HCT116 (cell line): ENCODE data around the gene MTREX. TPM values are rescaled to one million over a fixed set of nuclear protein-coding genes. Genes with fewer than 3 reads are reported as not detected.

Experiments
- ATAC-seq: fragments of 200-7000 bp; cut with Tn5 transposase; 2 replicates; pipeline ENCODE4 v1.9.1; 2020; ENCODE audit warnings: mild to moderate bottlenecking, moderate library complexity
- BruUV-seq: library from RNA; stranded (reverse); fragments of 400-500 nt; replicated peaks from 2 replicates; lab custom pipeline; 2021; lab: Mats Ljungman, UMichigan
- CTCF ChIA-PET: fragments of 300-600 bp; sonication (Branson Sonifier 250); formaldehyde crosslinking; loops from one replicate; lab custom pipeline; 2021; ENCODE audit warnings: antibody characterized with exemption; lab: Charles Lee
- POLR2A ChIA-PET: fragments of 300-600, 350-600 bp; sonication (Branson Sonifier 250); formaldehyde crosslinking; loops from one replicate; lab custom pipeline; 2021; ENCODE audit warnings: antibody characterized with exemption; lab: Charles Lee
- RAD21 ChIA-PET, 2 experiments: fragments of 300-600 bp; sonication (Branson Sonifier 250); formaldehyde crosslinking; loops; one replicate each; lab custom pipeline; 2023; ENCODE audit warnings: low total read pairs in 2 of 2; ENCODE audit not compliant: uncharacterized antibody in 2 of 2, unreplicated experiment in 2 of 2, low non-redundant PET in 1 of 2; lab: Charles Lee
- DNase-seq: peaks from one replicate; pipeline ENCODE4 v3.0.0-alpha.2; 2010; ENCODE audit warnings: low read depth, low spot score
- H2AFZ ChIP-seq: fragments of 200-600 bp; shearing (Covaris generic), sonication (generic); 2 replicates; pipeline ENCODE4 v1.6.1; 2017; ENCODE audit warnings: low read depth, mixed run types, mixed read lengths, antibody characterized with exemption, low read length; ENCODE audit not compliant: poor library complexity, severe bottlenecking
- H3K27ac ChIP-seq: 2 replicates; pipeline ENCODE4 v1.5.1; 2012; ENCODE audit warnings: low read depth, low read length
- H3K27me3 ChIP-seq: fragments of 200-600 bp; sonication (generic); 2 replicates; pipeline ENCODE4 v1.6.1; 2016; ENCODE audit warnings: mixed run types, low read length, mixed read lengths; ENCODE audit not compliant: insufficient read depth
- H3K36me3 ChIP-seq, 2 experiments: fragments of 200-500 bp in 1 of 2; fragments of 200-600 bp in 1 of 2; sonication (Bioruptor generic) in 1 of 2; sonication (generic) in 1 of 2; 2 replicates each; pipeline versions ENCODE4 v1.5.1 to v1.6.1; 2014 to 2016; ENCODE audit warnings: low read length in 2 of 2, inconsistent platforms in 1 of 2, mixed read lengths in 1 of 2, mixed run types in 1 of 2; ENCODE audit not compliant: insufficient read depth in 2 of 2, control insufficient read depth in 1 of 2
- H3K4me1 ChIP-seq, 2 experiments: fragments of 200-600 bp in 1 of 2; sonication (generic) in 1 of 2; 2 replicates each; pipeline versions ENCODE4 v1.5.1 to v1.6.1; 2012 to 2017; ENCODE audit warnings: low read length in 2 of 2, inconsistent platforms in 1 of 2, mild to moderate bottlenecking in 1 of 2, mixed read lengths in 1 of 2, mixed run types in 1 of 2, moderate library complexity in 1 of 2; ENCODE audit not compliant: insufficient read depth in 2 of 2, control insufficient read depth in 1 of 2
- H3K4me2 ChIP-seq: fragments of 200-600 bp; sonication (generic); 2 replicates; pipeline ENCODE4 v1.6.1; 2017; ENCODE audit warnings: mixed run types, low read length, mixed read lengths
- H3K4me3 ChIP-seq, 2 experiments: fragments of 200-600 bp in 1 of 2; sonication (generic) in 1 of 2; replicated peaks in 1 of 2; 2 replicates each; pipeline ENCODE4 v1.5.1; 2011 to 2016; ENCODE audit warnings: low read length in 2 of 2, control low read depth in 1 of 2, low read depth in 1 of 2, mild to moderate bottlenecking in 1 of 2, mixed read lengths in 1 of 2, mixed run types in 1 of 2
- H3K79me2 ChIP-seq: fragments of 200-600 bp; sonication (generic); 2 replicates; pipeline ENCODE4 v1.6.1; 2017; ENCODE audit warnings: mild to moderate bottlenecking, mixed run types, low read length, moderate library complexity, mixed read lengths; ENCODE audit not compliant: insufficient read depth
- H3K9ac ChIP-seq: fragments of 200-600 bp; sonication (generic); 2 replicates; pipeline ENCODE4 v1.6.1; 2016; ENCODE audit warnings: low read length, mixed read lengths
- H3K9me2 ChIP-seq: fragments of 200-600 bp; sonication (generic), shearing (Covaris generic); 2 replicates; pipeline ENCODE4 v1.6.1; 2017; ENCODE audit warnings: mixed run types, mild to moderate bottlenecking, moderate library complexity; ENCODE audit not compliant: insufficient read depth
- H3K9me3 ChIP-seq, 2 experiments: fragments of 200-500 bp in 1 of 2; fragments of 200-600 bp in 1 of 2; sonication (Bioruptor generic) in 1 of 2; sonication (generic) in 1 of 2; 2 replicates each; pipeline ENCODE4 v1.6.1; 2014 to 2017; ENCODE audit warnings: low read length in 2 of 2, mixed read lengths in 2 of 2, inconsistent platforms in 1 of 2, low read depth in 1 of 2, mild to moderate bottlenecking in 1 of 2, mixed run types in 1 of 2, moderate library complexity in 1 of 2; ENCODE audit not compliant: control insufficient read depth in 1 of 2, insufficient read depth in 1 of 2
- H4K20me1 ChIP-seq: fragments of 200-600 bp; sonication (generic), shearing (Covaris generic); 2 replicates; pipeline ENCODE4 v1.6.1; 2017; ENCODE audit warnings: mixed run types, mild to moderate bottlenecking, moderate library complexity; ENCODE audit not compliant: insufficient read depth
- CBX3 ChIP-seq: IDR thresholded peaks from 2 replicates; pipeline ENCODE4 v1.6.1; 2012; ENCODE audit warnings: low read depth
- CEBPB ChIP-seq: IDR thresholded peaks from 2 replicates; pipeline ENCODE4 v1.6.1; 2012; ENCODE audit warnings: low read depth
- EGR1 ChIP-seq: IDR thresholded peaks from 2 replicates; pipeline ENCODE4 v1.6.1; 2012; ENCODE audit warnings: low read depth
- EZH2 ChIP-seq: fragments of 200-600 bp; sonication (generic); IDR thresholded peaks from 2 replicates; pipeline ENCODE4 v1.6.1; 2017; ENCODE audit warnings: antibody characterized with exemption, mixed run types
- EZH2phosphoT487 ChIP-seq: fragments of 200-600 bp; IDR thresholded peaks from 2 replicates; pipeline ENCODE4 v1.6.1; 2018; ENCODE audit warnings: antibody characterized with exemption, borderline replicate concordance
- SIN3A ChIP-seq: IDR thresholded peaks from 2 replicates; pipeline ENCODE4 v1.6.1; 2012; ENCODE audit warnings: low read depth
- SRF ChIP-seq: IDR thresholded peaks from 2 replicates; pipeline ENCODE4 v1.6.1; 2012; ENCODE audit warnings: low read depth
- ZNF274 ChIP-seq: fragments of 200-500 bp; sonication (Bioruptor generic); IDR thresholded peaks from 2 replicates; pipeline ENCODE4 v1.6.1; 2014; ENCODE audit warnings: mild to moderate bottlenecking, low read depth, low read length, inconsistent platforms
- intact Hi-C: fragments of 100-400 bp; cut with micrococcal nuclease; formaldehyde crosslinking; loops from 2 replicates; pipeline ENCODE4 v1.10.0; 2022
- total RNA-seq: library from RNA; stranded (reverse); gene quantifications from one replicate; pipeline ENCODE4 v1.2.1, GENCODE V29; 2021; ENCODE audit not compliant: unreplicated experiment
- TF ChIP-seq, protein P1 (sequence below): IDR thresholded peaks from 2 replicates; pipeline ENCODE4 v1.6.1; 2012
- TF ChIP-seq, protein P2 (sequence below): IDR thresholded peaks from 2 replicates; pipeline ENCODE4 v1.6.1; 2012; ENCODE audit warnings: low read depth
- TF ChIP-seq, protein P3 (sequence below): IDR thresholded peaks from 2 replicates; pipeline ENCODE4 v1.6.1; 2012
- TF ChIP-seq, protein P4 (sequence below): IDR thresholded peaks from 2 replicates; pipeline ENCODE4 v1.6.1; 2011; ENCODE audit warnings: mild to moderate bottlenecking, low read length, moderate library complexity; ENCODE audit not compliant: insufficient replicate concordance; ENCODE audit errors: extremely low read depth

Gene MTREX
- total RNA-seq, 1 experiment from 2014 or later: 101 TPM

DNA sequence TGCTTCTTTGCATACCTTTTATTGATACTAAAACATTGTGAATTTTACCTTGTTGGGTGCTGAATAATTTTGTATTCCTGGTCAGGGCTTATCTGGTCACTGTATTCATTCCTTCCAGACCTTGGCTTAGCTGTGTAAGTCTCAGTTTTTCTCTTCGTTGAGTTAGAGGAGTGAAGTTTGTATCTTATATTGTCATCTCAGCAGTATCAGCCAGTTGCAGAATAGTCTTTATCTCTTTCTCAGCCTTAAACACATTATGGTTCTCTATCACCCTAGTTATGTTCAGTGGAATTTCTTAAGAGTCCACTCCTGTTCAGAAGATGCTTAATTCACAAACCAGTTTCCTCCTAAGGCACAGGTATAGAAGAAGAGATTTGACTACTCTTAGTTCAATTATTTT is 25.2 kb downstream of the MTREX start (continued):
- no peak for TF ChIP-seq EZH2
- TF ChIP-seq, all 23 proteins: peak for 0

DNA sequence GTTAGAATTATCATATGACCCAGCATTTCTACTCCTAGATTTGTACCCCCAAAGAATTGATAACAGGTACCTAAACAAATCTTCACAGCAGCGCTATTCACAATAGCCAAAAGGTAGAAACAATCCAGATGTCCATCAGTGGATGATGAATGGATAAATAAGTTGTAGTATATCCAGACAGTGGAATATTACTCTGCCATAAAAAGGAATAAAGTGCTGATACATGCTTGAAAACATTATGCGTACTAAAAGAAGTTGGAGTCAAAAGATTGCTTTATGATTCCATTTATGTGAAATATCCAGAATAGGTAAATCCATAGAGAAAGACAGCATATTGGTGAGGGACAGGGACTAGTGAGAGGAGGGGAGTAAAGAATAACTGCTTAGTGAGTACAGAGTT is 26.0 kb downstream of the MTREX start:
- ChIA-PET POLR2A (no interaction called here), RAD21 (no interaction called here), CTCF (no interaction called here)
- Histone ChIP-seq H3K4me1 (no peaks in the 10 kb centered on the region), H3K27me3 (no peaks in the 10 kb centered on the region), H3K36me3 (peaks cover 7 to 35% of the 10 kb centered on the region in 2 experiments), H3K4me2 (no peak overlapping the region), H3K27ac (no peak overlapping the region), H3K9me2 (no peaks in the 10 kb centered on the region), H4K20me1 (peaks cover 8% of the 10 kb centered on the region; the same call in 1 of the 2 replicates), H3K9ac (no peak overlapping the region), H3K4me3 (no peak overlapping the region), H3K9me3 (no peaks in the 10 kb centered on the region), H2AFZ (no peak overlapping the region), H3K79me2 (peaks cover 99% of the 10 kb centered on the region)
- TF ChIP-seq, protein P1, sequence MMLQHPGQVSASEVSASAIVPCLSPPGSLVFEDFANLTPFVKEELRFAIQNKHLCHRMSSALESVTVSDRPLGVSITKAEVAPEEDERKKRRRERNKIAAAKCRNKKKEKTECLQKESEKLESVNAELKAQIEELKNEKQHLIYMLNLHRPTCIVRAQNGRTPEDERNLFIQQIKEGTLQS: no peak
- TF ChIP-seq EZH2phosphoT487: no peak
- no peak for TF ChIP-seq CBX3
- no peak for TF ChIP-seq SIN3A
- TF ChIP-seq, protein P2, sequence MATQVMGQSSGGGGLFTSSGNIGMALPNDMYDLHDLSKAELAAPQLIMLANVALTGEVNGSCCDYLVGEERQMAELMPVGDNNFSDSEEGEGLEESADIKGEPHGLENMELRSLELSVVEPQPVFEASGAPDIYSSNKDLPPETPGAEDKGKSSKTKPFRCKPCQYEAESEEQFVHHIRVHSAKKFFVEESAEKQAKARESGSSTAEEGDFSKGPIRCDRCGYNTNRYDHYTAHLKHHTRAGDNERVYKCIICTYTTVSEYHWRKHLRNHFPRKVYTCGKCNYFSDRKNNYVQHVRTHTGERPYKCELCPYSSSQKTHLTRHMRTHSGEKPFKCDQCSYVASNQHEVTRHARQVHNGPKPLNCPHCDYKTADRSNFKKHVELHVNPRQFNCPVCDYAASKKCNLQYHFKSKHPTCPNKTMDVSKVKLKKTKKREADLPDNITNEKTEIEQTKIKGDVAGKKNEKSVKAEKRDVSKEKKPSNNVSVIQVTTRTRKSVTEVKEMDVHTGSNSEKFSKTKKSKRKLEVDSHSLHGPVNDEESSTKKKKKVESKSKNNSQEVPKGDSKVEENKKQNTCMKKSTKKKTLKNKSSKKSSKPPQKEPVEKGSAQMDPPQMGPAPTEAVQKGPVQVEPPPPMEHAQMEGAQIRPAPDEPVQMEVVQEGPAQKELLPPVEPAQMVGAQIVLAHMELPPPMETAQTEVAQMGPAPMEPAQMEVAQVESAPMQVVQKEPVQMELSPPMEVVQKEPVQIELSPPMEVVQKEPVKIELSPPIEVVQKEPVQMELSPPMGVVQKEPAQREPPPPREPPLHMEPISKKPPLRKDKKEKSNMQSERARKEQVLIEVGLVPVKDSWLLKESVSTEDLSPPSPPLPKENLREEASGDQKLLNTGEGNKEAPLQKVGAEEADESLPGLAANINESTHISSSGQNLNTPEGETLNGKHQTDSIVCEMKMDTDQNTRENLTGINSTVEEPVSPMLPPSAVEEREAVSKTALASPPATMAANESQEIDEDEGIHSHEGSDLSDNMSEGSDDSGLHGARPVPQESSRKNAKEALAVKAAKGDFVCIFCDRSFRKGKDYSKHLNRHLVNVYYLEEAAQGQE: no peak
- TF ChIP-seq ZNF274: no peak
- TF ChIP-seq, protein P3, sequence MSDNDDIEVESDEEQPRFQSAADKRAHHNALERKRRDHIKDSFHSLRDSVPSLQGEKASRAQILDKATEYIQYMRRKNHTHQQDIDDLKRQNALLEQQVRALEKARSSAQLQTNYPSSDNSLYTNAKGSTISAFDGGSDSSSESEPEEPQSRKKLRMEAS: no peak
- no peak for TF ChIP-seq CEBPB
- TF ChIP-seq, protein P4, sequence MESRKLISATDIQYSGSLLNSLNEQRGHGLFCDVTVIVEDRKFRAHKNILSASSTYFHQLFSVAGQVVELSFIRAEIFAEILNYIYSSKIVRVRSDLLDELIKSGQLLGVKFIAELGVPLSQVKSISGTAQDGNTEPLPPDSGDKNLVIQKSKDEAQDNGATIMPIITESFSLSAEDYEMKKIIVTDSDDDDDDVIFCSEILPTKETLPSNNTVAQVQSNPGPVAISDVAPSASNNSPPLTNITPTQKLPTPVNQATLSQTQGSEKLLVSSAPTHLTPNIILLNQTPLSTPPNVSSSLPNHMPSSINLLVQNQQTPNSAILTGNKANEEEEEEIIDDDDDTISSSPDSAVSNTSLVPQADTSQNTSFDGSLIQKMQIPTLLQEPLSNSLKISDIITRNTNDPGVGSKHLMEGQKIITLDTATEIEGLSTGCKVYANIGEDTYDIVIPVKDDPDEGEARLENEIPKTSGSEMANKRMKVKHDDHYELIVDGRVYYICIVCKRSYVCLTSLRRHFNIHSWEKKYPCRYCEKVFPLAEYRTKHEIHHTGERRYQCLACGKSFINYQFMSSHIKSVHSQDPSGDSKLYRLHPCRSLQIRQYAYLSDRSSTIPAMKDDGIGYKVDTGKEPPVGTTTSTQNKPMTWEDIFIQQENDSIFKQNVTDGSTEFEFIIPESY: no peak
- TF ChIP-seq EGR1: no peak
- TF ChIP-seq SRF: no peak
- no peak for DNase-seq
- BruUV-seq: no TSS peak
- intact Hi-C loops: no loop called here
- no peak for ATAC-seq
